ENCODE data around the gene C2orf69.

Gene C2orf69

GRCh38 chr2:199973703-199974102, 62.6 kb downstream of the C2orf69 start:
- DNase-seq: peak; percentile 57

- no peak for DNase-seq
Measured at GRCh38 chr2:199975273-199975895, 64.3 kb downstream of the C2orf69 start.
